ENCODE data around the gene DHRS3.

The DHRS3 gene

DNA sequence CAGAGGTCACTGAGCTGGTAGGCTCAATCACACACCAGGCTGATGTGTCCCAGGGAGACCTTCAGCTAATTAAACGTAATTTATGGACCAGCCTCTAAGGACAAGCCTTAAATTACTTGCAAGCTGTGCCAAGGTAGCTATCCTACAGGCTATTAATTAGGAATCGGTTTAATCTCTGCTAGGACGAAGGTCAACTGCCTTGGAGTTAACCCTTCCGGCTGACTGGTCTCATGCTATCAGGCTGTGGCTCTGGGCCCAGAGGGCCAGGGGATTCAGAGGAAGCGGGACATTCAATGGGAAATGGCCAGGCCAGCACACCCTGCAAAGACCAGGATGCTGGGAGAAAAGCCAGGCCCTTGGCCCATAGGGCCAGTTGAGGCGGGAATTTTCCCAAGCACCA lies 19.0 kb downstream of the DHRS3 start:
- no peak for DNase-seq (ENCODE audit: low spot score)

DNA sequence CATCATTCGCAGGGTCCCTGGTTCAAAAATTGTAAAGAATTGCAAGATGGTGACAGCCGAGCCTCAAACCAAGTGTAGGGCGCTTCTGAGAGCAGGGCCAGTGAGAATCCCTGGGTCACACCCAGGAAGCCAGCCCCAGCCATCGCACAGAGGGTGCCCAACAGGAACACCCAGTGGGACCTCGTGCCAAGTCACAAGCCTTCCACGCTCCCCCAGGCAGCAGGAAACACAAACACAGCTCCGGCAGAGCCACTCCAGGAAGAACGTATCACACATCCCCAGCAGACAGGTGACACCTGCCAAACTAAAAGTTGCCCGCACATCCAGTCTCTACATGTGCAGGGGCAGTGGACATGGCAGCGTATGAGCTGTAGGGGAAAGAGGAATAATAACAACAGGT lies 20.2 kb downstream of the DHRS3 start:
- no peak for DNase-seq (ENCODE audit: low spot score)

DNA sequence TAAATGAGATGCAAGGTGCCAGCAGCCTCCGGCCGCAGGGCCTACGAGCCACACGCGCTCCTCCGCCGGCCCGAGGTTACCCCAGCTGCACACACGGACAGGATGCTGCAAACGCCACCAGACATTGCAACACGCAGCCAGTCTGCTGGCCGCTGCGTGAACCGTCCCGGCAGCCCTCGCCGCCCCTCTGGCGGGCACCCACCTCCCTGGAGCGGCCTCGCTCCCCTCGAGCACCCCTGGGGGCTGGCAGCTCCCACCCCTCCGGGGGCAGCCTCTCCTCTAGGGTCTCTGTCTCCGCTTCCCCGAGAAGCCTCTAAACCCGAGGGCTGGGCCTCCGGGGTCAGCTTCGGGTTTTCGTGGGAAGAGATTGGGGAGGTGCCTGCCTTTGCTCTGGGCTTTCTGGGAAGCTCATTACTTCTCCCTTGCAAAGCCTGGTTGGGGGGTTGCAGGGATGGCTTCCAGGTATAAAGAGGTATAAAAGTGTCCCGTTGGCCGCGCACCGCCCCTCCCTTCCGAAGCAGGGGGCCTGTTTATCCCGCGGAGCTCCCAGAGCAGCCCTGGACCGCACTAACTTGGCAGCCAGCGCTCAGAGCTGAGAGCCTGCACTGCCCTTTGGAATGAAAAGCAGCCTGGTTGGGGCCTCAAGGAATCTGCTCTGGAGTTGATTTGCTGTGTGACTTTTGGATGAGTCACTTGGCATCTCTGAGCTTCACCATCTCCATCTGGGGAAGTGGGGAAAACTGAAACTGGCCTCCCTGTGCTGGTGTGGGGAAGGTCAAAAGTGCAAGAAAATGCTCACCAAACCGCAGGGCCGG lies 21.8 kb downstream of the DHRS3 start:
- DNase-seq (ENCODE audit: low spot score) = no peak

DNA sequence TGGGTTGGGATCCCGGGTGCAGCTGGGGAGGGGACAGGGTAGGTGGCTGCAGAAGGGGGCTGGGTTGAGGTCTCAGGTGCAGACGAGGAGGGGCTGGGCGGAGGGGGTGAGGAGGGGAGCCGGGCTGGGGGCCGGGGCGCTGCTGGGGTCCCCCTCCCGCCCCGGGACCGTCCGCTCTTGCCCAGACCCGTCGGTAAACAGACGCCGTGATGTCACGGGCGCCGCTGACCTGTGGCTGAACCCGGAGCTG lies 22.3 kb downstream of the DHRS3 start:
- DNase-seq (ENCODE audit: low spot score) = no peak

DNA sequence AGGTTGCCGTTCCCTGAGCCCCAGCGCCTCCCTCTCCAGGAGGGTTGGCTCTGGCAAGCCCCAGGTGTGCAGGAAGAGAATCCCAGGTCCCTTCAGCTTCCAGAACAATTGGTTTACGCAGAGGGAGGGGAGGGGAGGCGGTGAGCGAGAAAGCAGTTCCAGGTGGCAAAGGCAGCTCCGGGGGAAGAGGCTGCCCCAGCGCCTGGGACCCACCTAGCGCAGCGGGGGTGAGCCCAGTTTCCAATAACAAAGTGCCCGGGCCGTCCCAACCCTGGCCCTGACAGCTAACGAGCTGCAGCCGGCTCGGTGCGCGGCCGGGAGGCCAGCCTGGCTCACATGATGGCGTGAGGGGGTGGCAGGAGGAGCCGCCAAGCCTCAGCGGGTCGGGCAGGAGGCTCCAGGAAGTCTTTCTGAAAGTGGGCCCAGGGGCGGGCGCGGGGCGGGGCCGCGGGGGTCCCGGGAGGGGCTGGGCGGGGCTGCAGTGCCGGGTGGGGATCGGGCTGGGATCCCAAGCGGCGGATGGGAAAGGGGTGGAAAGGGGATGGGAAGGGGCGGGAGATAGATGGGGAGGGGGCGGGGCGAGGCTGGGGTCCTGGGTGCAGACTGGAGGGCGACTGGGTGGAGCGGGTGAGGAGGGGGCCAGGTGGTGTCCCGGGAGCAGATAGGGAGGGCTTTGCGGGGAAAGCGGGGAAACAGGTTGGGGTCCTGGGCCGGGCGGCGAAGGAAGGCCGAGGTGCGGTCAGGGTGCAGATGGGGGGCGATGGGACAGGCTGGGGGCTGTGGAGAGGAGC lies 22.8 kb downstream of the DHRS3 start:
- no peak for DNase-seq (ENCODE audit: low spot score)

DNA sequence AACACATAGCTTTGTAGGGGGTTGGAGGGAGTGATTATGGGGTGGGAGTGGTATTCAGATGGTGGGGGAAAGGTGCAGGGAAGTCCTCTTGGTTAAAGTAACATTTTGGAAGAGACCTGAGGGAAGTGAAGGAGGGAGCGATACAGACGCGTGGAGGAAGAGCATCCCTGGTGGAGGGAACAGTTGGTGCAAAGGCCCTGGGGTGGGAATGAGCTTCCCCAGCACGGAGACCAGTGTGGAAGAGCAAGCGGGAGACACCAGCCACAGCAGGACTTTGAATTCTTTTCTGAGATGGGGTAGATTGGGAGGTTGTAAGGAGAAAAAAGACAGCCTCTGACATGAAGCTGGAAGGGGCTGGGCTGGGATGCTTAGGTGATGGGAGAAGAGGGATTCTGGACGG lies 23.5 kb downstream of the DHRS3 start:
- no peak for DNase-seq (ENCODE audit: low spot score)

DNA sequence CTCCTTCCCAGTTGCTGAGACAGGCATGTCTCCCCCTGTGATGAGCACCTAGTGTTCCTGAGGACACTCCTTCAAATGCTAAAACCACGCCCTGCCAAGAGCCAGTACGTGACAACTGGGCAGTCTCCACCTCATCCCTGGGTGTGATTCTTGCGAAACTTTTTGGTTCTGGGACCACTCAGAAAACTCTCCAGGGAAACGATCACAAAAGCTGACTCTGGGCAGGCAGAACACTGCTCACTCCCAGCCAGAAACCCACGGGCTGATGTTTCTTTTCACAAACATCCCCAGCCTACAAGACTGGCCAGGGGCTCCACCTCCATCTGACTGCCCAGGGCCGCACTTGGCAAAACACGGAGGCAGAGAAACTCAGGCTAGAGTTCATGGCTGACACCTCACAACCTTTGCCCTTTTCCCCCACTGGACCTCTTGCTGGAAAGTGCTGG lies 24.4 kb downstream of the DHRS3 start:
- no peak for DNase-seq (ENCODE audit: low spot score)

DNA sequence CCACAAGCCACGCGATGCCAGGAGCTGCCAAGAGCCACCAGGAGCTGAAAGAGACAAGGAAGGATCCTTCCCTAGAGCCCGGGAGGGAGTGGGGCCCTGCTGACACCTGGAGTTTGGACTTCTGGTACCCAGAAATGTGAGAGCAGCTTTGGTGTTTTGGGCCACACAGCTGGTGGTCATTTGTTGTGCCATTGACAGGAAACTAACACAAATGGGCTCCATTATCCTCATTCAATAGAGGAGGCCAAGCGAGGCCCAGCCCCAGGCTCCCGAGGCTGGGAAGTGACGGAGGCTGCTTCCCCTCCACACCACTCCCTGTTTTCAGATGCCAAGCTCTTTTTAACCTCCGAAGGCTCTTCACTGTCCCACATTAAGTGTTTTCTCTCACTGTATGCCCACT lies 25.5 kb downstream of the DHRS3 start:
- DNase-seq (ENCODE audit: low spot score) = no peak

DNA sequence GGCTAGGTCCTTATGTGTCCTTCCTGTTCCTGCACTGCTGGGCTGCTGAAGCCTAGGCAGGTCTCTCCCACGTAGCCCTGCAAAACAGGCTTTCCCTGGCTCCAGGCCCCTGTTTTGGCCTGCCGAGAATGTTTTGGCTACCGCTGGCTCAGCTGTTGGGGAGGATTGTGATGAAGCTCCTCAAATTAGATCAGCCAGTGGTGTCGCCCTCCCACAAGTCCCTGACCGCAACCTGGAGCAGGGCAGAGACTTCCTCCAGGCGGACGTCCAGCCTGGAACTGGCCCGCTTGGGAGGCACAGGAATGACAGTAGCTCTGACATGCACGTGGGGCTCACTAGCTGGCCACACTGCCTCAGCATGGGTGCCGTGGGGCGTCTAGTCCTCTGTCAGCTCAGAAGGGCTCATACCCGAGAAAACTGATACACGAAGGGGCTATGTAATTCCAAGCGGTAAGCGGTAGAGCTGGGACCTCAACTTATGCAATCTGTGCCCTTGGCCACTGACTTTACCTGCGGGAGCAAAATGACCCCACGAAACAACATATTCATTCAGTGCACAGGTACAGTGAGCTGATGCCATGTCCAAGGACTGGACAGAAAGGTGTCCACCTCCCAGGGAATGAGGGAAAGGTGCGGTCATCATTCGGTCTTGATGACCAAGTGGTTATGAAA lies 26.6 kb downstream of the DHRS3 start:
- DNase-seq (ENCODE audit: low spot score) = no peak

DNA sequence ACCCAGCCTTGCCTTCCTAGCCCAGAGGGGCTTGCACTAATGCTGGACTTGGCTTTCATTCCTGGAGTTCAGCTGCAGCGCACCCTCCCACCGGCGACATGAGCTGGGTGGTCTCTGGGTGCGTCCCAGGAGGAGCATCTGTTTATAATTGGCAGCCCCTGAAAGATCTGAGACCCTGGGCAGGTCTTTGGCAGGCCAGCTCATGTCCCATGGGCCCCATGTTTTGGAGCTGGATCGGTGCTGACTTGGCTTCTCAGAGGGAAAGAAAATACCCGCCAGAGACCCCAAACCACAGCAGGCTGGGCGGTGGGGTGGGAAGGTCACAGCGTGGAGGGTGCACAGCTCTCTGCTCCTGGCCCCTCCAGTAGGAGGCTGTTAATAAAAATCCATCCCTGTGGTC lies 29.3 kb downstream of the DHRS3 start:
- no peak for DNase-seq (ENCODE audit: low spot score)

DNA sequence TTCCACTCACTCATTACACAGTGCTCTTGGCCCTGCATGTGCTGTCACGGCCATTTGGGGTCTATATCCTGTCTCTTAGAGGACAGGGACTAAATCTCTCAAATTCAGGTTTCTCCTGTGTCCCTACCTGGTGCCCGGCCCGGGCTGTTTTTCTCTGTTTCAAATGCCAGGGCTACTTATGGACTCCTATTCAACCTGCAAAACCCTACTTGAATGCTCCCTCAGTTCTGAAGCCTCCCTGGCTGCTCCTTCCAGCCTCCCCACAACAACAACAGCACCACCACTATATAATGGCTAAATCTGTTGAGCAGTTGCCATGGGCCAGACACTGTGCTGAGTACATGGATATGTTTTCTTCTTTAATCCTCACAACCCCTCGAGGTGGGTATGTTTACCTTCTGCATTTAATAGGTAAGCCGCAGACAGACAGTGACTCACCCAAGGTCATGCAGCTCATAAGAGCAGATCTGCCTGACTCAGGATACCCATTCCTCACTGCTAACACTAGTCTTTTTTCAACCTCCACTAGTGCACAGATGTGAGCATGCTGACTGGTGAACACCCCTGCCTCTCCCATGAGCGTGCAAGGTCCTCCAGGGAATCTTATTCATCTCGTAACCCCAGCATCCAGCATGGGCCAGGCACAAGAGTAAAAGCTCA lies 29.9 kb downstream of the DHRS3 start:
- no peak for DNase-seq (ENCODE audit: low spot score)

DNA sequence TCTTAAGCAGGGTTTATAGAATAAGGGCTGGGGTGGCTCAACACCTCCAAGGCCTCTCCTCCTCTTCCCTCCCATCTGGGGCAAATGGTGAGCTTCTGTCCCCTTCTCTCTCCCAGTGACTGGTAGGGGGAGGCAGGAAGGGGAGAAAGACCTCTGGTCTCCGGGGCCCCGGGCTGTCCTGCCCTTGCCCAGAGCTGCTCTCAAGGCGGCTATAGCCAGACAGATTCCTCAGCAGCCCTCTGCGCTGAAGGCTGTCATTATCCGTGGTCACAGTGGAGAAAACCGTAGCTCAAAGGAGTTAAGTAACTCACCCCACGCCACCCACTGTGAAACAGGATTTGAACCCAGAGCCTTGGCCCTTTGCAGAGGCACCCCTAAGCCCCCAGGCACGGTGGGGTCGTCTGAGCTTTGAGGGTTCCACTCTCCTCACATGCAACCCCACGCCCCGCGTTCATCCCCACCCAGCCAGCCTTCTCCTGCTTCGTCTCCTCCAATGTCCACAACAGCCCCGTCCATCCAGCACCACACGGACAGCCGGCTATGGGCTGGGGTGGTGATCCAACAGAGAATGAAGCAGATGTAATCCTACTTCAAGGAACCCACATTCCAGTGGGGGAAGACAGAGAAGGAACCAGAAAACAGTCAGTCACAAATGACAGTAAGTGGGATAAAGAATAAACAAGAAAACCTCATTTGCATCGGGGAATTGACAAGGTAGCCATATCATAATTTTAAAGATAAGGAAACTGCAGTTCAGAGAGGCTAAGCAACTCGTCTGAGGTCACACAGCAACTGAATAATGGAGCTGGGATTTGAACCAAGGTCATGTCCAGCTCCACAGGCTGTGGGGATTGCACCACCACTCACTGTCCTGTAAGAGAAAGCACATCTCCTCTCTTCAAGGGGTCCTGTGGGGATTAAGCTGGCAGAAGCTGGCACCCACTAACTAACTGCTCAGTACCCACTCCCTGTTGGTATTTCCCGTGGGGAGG lies 31.8 kb downstream of the DHRS3 start:
- DNase-seq (ENCODE audit: low spot score) = no peak

DNA sequence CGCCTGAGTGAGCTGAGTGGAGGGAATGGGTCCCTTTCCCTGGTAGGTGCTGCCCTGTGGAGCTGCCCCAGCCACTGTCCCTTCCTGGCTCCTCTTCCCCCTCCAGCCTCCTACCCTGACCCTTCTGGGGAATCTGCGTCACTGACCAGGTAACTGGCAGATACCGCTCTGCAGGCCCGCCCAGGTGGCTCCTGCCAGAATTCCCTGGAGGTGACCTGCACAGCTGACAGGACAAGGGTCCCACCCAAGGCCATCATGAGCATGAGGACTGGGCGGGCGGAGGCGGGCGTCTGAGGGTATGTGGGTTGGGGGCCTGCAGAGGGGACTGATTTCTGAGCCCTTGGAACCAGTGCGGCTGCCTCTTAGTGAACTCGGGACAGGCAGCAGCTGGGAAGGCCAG lies 32.5 kb downstream of the DHRS3 start:
- no peak for DNase-seq (ENCODE audit: low spot score)

DNA sequence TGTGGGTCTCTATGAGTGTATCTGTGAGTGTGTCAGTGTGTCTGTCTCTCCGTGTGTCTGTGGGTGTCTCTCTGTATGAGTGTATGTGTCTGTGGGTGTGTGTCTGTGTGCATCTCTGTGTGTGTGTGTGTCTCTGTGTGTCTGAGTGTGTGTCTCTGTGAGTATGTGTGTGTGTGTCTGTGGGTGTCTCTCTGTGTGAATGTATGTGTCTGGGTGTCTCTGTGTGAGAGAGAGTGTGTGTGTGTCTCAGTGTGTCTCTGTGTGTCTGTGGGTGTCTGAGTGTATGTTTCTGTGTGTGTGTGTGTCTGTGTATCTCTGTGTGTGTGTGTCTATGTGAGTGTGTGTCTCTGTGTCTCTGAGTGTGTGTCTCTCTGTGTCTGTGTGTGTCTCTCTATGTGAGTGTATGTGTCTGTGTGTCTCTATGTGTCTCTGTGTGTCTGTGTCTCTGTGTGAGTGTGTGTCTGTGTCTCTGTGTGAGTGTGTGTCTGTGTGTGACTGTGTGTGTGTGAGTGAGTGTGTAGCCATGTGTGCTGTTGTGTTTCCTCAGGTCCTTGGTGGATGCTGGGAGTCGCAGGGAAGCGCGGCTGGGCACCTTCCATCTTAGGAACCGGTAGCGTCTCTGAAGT lies 33.0 kb downstream of the DHRS3 start:
- no peak for DNase-seq (ENCODE audit: low spot score)

DNA sequence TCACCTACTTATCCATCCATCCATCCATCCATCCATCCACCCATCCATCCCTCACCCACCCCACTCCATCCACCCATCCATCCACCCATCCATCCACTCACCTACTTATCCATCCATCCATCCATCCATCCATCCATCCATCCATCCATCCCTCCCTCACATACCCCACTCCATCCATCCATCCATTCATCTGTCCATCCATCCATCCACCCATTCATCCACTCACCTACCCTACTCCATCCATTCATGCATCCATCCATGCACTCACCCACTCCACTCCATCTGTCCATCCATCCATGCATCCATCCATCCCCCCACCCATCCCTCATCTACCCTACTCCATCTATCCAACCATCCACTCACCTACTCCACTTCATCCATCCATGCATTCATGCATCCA lies 34.5 kb downstream of the DHRS3 start:
- no peak for DNase-seq (ENCODE audit: low spot score)

DNA sequence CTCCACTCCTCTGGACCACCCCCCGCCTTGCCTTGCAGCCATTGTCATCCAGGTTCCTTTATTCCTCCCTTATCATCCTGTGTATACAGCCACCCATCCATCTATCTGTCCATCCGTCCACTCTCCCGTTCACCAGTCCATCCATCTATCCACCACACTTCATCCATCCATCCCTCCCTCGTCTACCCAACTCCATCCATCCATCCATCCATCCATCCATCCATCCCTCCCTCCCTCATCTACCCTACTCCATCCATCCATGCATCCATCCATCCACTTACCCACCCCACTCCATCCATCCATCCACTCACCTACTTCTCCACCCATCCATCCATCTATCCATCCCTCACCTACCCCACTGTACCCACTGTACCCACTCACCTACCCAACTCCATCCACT lies 35.4 kb downstream of the DHRS3 start:
- no peak for DNase-seq (ENCODE audit: low spot score)

DNA sequence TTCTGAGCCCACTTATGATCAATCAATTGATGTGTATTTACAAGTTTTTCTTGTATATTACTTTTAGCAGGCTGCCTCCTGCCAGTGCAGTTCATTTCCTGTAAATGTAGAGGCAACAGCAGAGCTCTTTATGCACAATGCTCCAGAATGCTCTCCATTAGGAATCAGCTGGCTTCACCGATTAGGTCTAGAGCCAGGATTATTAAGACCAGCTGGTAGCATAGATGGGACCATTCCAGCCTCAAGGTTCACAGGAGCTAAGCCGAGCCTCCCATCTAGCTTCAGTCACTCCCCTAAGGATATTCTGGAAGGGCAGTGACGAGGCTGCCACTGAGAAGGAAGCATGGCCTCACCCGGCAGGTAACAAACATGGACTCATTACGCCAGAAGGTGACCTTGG lies 36.8 kb downstream of the DHRS3 start:
- DNase-seq (ENCODE audit: low spot score) = no peak

DNA sequence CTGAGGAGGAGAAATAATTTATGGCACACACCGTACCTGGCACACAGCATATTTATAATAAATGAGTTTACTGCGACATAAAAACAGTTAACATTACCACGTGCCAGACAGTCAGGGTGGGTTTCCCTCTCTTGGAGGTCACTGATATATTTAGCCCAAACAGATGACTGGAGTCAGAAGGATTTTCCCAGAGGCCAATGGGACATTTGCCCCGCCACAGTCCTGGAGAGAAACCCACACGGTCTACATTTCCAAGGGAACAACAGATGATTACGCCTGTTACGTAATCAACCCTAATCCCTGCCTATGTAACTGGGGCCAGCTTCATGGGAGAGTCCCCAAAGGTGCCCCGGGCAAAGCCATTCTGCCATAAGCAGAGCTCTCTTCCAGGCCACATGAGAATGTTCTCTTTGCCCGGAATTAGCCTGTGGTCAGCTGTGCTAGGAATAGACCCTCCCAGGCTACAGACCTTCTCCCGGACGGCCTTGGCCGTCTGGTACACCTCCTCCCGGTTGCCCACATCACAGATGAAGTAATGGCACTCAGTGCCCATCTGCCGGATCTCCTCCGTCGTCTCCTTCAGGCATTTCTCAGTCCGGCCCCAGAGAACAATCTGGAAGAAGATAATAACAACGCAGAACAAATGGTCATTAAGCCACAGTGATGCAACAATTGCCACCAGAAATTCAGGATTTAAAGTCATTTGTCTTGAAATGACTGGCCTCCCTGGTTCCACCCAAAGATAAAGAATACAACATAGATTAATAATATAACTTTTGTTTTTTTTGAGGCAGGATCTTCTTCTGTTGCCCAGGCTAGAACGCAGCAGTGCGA lies 37.7 kb downstream of the DHRS3 start:
- no peak for DNase-seq (ENCODE audit: low spot score)

DNA sequence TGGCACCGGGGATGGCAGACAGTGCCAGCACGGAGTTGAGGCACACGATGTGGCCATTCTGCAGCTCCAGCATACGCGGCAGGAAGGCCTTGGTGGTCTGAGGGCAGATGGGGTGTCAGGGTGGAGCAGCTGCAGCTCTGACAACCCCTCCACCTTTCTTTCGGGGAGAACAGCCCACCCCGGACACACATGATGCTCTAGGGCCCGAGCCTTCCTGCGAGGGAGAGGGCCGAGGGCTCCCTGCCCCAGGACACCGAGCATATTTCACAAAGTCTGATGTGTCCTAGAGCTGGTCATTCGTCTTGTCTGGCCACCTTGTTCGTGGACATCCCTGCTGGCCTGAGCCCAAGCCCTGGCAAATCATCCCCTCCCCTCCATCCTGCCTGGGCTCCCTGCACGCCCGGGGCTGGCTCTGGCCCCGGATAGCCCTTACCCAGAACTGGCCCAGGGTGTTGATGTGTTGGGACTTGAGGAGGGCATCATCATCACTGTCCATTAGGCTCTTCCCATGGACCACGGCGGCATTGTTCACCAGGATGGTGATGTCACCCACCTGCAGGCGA lies 39.1 kb downstream of the DHRS3 start:
- no peak for DNase-seq (ENCODE audit: low spot score)

DNA sequence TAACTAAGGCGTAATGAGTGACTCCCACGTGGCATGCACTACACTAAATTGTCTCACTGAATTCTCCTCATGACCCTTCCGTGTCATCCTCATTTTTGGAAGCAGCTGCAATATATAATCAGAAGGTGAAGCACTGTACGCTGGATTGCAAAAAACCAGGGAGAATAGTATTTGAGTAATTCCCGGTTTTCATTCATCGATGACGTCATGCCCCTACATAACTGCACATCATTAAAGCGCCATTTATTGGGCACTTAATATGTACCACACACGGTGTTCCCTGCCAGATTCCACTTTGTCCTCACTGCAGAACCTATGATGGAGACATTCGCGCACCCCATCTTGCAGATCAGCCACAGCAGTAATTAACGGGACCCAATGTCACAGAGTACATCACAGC lies 41.0 kb downstream of the DHRS3 start:
- DNase-seq (ENCODE audit: low spot score) = no peak
